Loucy (cell line): Measurements from ENCODE around the gene TRIM47.

Source experiments
- EZH2phosphoT487 ChIP-seq: fragments of 200-600 bp; IDR thresholded peaks from 2 replicates; pipeline ENCODE4 v1.6.1; 2018; ENCODE audit warnings: antibody characterized with exemption, mild to moderate bottlenecking, moderate library complexity, borderline replicate concordance
- TF ChIP-seq, protein P1 (sequence below): fragments of 200-600 bp; sonication (generic); conservative IDR thresholded peaks from 2 replicates; pipeline ENCODE4 v1.5.1; 2014; ENCODE audit warnings: mild to moderate bottlenecking, antibody characterized with exemption, low read length

GRCh38 chr17:75899767-75900468 lies 21.5 kb upstream of the TRIM47 start:
- TF ChIP-seq, protein P1, sequence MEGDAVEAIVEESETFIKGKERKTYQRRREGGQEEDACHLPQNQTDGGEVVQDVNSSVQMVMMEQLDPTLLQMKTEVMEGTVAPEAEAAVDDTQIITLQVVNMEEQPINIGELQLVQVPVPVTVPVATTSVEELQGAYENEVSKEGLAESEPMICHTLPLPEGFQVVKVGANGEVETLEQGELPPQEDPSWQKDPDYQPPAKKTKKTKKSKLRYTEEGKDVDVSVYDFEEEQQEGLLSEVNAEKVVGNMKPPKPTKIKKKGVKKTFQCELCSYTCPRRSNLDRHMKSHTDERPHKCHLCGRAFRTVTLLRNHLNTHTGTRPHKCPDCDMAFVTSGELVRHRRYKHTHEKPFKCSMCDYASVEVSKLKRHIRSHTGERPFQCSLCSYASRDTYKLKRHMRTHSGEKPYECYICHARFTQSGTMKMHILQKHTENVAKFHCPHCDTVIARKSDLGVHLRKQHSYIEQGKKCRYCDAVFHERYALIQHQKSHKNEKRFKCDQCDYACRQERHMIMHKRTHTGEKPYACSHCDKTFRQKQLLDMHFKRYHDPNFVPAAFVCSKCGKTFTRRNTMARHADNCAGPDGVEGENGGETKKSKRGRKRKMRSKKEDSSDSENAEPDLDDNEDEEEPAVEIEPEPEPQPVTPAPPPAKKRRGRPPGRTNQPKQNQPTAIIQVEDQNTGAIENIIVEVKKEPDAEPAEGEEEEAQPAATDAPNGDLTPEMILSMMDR: no peak
- TF ChIP-seq EZH2phosphoT487: no peak
